NB4 (cell line): ENCODE results near the gene ENOX1.

Source experiments
- POLR2A ChIP-seq: IDR thresholded peaks from 2 replicates; pipeline ENCODE4 v1.6.1; 2011; ENCODE audit warnings: mild to moderate bottlenecking; ENCODE audit not compliant: insufficient read length; ENCODE audit errors: extremely low read depth
- TF ChIP-seq, protein P1 (sequence below): IDR thresholded peaks from one replicate; pipeline ENCODE4 v1.5.1; 2012; ENCODE audit warnings: low read depth, low read length

DNA sequence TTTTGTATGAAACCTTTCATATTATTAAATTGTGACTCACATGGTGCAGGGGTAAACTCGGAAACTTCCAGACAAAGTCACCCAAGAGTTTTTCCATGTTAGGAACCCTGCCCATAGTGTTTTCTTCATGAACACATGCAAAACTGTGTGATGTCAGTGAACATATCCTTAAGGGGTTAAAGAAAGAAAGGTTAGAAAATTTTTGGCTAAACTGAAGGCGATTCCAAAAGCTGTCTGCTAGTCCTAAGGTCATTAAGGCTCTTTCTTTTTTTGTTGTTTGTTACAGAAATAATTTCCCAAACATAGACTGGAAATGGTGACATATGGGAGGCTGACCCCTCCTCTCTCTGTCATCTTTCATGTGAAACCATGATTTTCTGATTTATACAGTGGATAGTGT is 491.5 kb downstream of the ENOX1 start:
- no peak for TF ChIP-seq POLR2A
- TF ChIP-seq, protein P1, sequence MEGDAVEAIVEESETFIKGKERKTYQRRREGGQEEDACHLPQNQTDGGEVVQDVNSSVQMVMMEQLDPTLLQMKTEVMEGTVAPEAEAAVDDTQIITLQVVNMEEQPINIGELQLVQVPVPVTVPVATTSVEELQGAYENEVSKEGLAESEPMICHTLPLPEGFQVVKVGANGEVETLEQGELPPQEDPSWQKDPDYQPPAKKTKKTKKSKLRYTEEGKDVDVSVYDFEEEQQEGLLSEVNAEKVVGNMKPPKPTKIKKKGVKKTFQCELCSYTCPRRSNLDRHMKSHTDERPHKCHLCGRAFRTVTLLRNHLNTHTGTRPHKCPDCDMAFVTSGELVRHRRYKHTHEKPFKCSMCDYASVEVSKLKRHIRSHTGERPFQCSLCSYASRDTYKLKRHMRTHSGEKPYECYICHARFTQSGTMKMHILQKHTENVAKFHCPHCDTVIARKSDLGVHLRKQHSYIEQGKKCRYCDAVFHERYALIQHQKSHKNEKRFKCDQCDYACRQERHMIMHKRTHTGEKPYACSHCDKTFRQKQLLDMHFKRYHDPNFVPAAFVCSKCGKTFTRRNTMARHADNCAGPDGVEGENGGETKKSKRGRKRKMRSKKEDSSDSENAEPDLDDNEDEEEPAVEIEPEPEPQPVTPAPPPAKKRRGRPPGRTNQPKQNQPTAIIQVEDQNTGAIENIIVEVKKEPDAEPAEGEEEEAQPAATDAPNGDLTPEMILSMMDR, result no peak
